Activated CD8-positive, alpha-beta memory T cell treated with anti-CD3 and anti-CD28 coated beads for 24 hours (primary cell): Measurements from ENCODE around the gene CDT1.
"Not testable (repeated sequence)": the region's sequence is repeated elsewhere in the genome, so short reads cannot be mapped to it uniquely, and the experiment has no call there.

ENCODE experiments used
- DNase-seq: peaks from one replicate; pipeline ENCODE4 v3.0.0-alpha.2; 2020

CDT1 gene

GRCh38 chr16:88820385-88821025, 16.9 kb downstream of the CDT1 start:
- DNase-seq: no peak

- DNase-seq: no peak
Observed at GRCh38 chr16:88821168-88821850, 17.7 kb downstream of the CDT1 start.

- DNase-seq: no peak
Observed at GRCh38 chr16:88822281-88823040, 18.9 kb downstream of the CDT1 start.

GRCh38 chr16:88823646-88824045, 20.1 kb downstream of the CDT1 start:
- DNase-seq: not testable (repeated sequence)

GRCh38 chr16:88824256-88825077, 20.9 kb downstream of the CDT1 start:
- no peak for DNase-seq

- no peak for DNase-seq
Observed at GRCh38 chr16:88825146-88825545, 21.6 kb downstream of the CDT1 start.

- DNase-seq: no peak
Observed at GRCh38 chr16:88826070-88826840, 22.7 kb downstream of the CDT1 start.

- DNase-seq: no peak
Observed at GRCh38 chr16:88827727-88828126, 24.1 kb downstream of the CDT1 start.

- DNase-seq: no peak
Observed at GRCh38 chr16:88828711-88829110, 25.1 kb downstream of the CDT1 start.

- no peak for DNase-seq
Observed at GRCh38 chr16:88830258-88830657, 26.7 kb downstream of the CDT1 start.

GRCh38 chr16:88830783-88831182, 27.2 kb downstream of the CDT1 start:
- DNase-seq: no peak

- DNase-seq: no peak
Observed at GRCh38 chr16:88831838-88832237, 28.2 kb downstream of the CDT1 start.

GRCh38 chr16:88833086-88833485, 29.5 kb downstream of the CDT1 start:
- no peak for DNase-seq

GRCh38 chr16:88834670-88835069, 31.1 kb downstream of the CDT1 start:
- DNase-seq: no peak

GRCh38 chr16:88835383-88835782, 31.8 kb downstream of the CDT1 start:
- no peak for DNase-seq

- no peak for DNase-seq
Observed at GRCh38 chr16:88835818-88836217, 32.2 kb downstream of the CDT1 start.

GRCh38 chr16:88836791-88837190, 33.2 kb downstream of the CDT1 start:
- no peak for DNase-seq

GRCh38 chr16:88837806-88838205, 34.2 kb downstream of the CDT1 start:
- no peak for DNase-seq

GRCh38 chr16:88838566-88838965, 35.0 kb downstream of the CDT1 start:
- no peak for DNase-seq

GRCh38 chr16:88839026-88839529, 35.5 kb downstream of the CDT1 start:
- DNase-seq: no peak

GRCh38 chr16:88839745-88840599, 36.4 kb downstream of the CDT1 start:
- no peak for DNase-seq
